SK-N-MC (cell line): ENCODE data around the gene STARD13.

Experiments
- EZH2 ChIP-seq: fragments of 200-600 bp; sonication (generic); IDR thresholded peaks from one replicate; pipeline ENCODE4 v1.6.1; 2017; ENCODE audit warnings: antibody characterized with exemption
- POLR2AphosphoS5 ChIP-seq: IDR thresholded peaks from 2 replicates; pipeline ENCODE4 v1.6.1; 2012; ENCODE audit warnings: mild to moderate bottlenecking, low read depth, low read length, borderline replicate concordance

- TF ChIP-seq EZH2 (no peak), POLR2AphosphoS5 (no peak)
Measured at GRCh38 chr13:33089311-33089710, 196.2 kb downstream of the STARD13 start.
